Chondrocyte (in vitro differentiated cells): ENCODE results near the gene CYP21A2. TPM values are rescaled to one million over a fixed set of nuclear protein-coding genes. Genes with fewer than 3 reads are reported as not detected.
"Not testable (repeated sequence)": the region's sequence is repeated elsewhere in the genome, so short reads cannot be mapped to it uniquely, and the experiment has no call there.

ENCODE experiments used
- DNase-seq: peaks from one replicate; pipeline ENCODE4 v3.0.0; 2021; ENCODE audit warnings: mixed read lengths, low spot score
- H3K27ac Mint-ChIP-seq: one replicate; pipeline ENCODE4 v1.8.0; 2021; ENCODE audit warnings: mild to moderate bottlenecking, moderate library complexity, mixed read lengths; ENCODE audit not compliant: unreplicated experiment
- H3K27me3 Mint-ChIP-seq: 2 replicates; pipeline ENCODE4 v1.8.0; 2021; ENCODE audit warnings: low read depth, mixed read lengths
- H3K36me3 Mint-ChIP-seq: 2 replicates; pipeline ENCODE4 v1.8.0; 2021; ENCODE audit warnings: low read depth, mixed read lengths
- H3K4me1 Mint-ChIP-seq: 2 replicates; pipeline ENCODE4 v1.8.0; 2021; ENCODE audit warnings: low read depth, mild to moderate bottlenecking, mixed read lengths
- H3K4me3 Mint-ChIP-seq: one replicate; pipeline ENCODE4 v1.8.0; 2021; ENCODE audit warnings: mild to moderate bottlenecking, moderate library complexity, mixed read lengths; ENCODE audit not compliant: unreplicated experiment
- H3K9me3 Mint-ChIP-seq: 2 replicates; pipeline ENCODE4 v1.8.0; 2021; ENCODE audit warnings: low read depth, mixed read lengths
- long read RNA-seq: library from polyadenylated mRNA; stranded (forward); transcript quantifications from one replicate; pipeline ENCODE4 v2.0.0, GENCODE V29; 2021
- total RNA-seq: library from RNA; stranded (reverse); gene quantifications from 3 replicates; pipeline ENCODE4 v1.2.1, GENCODE V29; 2021

The CYP21A2 gene
- 0.30 to 0.68 TPM (median 0.41 TPM) in 3 replicates for total RNA-seq
- long read RNA-seq = 0 reads

DNA sequence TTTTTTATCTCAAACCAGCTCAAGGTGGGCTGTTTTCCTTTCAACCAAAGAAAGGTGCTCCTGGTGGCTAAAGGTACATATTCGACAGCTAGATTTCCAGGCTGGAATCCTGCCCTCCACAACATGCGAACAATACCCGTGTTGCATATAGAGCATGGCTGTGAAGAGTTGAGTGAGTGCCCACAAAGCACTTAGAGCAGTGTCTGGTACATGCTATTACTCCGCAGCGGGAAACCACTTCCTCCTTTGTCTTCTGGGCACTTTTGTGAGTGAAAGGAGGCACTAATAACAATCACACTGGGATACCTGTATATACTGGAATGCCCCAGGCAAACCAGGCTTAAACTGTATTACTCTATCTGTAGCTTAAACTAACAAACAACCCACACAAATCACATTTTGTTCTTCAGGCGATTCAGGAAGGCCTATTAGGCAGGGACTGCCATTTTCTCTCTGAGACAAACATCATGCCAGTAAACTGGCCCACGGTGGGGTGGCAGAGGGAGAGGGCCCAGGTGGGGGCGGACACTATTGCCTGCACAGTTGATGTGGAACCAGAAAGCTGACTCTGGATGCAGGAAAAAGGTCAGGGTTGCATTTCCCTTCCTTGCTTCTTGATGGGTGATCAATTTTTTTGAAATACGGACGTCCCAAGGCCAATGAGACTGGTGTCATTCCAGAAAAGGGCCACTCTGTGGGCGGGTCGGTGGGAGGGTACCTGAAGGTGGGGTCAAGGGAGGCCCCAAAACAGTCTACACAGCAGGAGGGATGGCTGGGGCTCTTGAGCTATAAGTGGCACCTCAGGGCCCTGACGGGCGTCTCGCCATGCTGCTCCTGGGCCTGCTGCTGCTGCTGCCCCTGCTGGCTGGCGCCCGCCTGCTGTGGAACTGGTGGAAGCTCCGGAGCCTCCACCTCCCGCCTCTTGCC lies at the start of gene CYP21A2:
TSS of gene CYP21A2 (plus strand) at position 818 of the 927 bp plus-strand sequence. CDS start at position 826, 8 bp downstream.
- not testable (repeated sequence) for H3K27me3 Mint-ChIP-seq, H3K9me3 Mint-ChIP-seq, H3K4me3 Mint-ChIP-seq, H3K27ac Mint-ChIP-seq, H3K4me1 Mint-ChIP-seq, DNase-seq, H3K36me3 Mint-ChIP-seq

DNA sequence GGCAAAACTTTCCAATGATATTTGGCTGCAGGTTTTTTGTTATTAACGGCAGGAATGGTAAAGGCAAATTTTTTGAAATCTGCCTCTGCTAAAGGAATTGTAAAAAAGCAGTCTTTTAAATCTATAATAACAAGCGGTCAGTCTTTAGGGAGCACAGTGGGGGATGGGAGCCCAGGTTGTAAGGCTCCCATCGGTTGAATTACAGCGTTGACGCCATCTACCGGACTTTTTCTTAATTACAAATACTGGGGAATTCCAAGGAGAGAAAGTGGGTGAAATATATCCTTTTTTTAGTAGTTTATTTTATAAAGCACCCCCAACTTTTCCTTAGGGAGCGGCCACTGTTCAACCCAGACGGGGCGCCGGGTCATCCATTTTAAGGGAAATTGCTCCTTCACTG lies 48.9 kb upstream of the CYP21A2 start:
- not testable (repeated sequence) for H3K27ac Mint-ChIP-seq, H3K27me3 Mint-ChIP-seq, H3K4me3 Mint-ChIP-seq, H3K4me1 Mint-ChIP-seq, DNase-seq, H3K36me3 Mint-ChIP-seq, H3K9me3 Mint-ChIP-seq

GRCh38 chr6:31994421-31994820 lies 43.8 kb upstream of the CYP21A2 start:
- not testable (repeated sequence) for DNase-seq, H3K9me3 Mint-ChIP-seq, H3K27ac Mint-ChIP-seq, H3K27me3 Mint-ChIP-seq, H3K4me1 Mint-ChIP-seq, H3K36me3 Mint-ChIP-seq, H3K4me3 Mint-ChIP-seq

DNA sequence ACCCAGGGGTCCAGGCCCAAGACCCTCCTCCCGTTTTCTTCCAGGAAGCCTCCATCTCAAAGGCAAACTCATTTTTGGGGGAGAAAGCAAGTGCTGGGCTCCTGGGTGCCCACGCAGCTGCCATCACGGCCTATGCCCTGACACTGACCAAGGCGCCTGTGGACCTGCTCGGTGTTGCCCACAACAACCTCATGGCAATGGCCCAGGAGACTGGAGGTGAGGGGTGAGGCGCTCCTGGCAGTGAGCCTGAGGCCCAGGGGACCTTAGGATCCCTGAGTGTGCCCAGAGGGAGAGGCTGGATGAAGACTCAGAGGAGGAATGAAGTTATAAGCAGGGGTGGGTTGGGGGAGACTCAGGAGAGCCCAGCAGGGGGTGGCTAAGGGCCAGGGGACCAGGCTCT lies 41.8 kb upstream of the CYP21A2 start:
- H3K36me3 Mint-ChIP-seq, H3K27me3 Mint-ChIP-seq, H3K27ac Mint-ChIP-seq, H3K9me3 Mint-ChIP-seq, H3K4me1 Mint-ChIP-seq, DNase-seq, H3K4me3 Mint-ChIP-seq: not testable (repeated sequence)

DNA sequence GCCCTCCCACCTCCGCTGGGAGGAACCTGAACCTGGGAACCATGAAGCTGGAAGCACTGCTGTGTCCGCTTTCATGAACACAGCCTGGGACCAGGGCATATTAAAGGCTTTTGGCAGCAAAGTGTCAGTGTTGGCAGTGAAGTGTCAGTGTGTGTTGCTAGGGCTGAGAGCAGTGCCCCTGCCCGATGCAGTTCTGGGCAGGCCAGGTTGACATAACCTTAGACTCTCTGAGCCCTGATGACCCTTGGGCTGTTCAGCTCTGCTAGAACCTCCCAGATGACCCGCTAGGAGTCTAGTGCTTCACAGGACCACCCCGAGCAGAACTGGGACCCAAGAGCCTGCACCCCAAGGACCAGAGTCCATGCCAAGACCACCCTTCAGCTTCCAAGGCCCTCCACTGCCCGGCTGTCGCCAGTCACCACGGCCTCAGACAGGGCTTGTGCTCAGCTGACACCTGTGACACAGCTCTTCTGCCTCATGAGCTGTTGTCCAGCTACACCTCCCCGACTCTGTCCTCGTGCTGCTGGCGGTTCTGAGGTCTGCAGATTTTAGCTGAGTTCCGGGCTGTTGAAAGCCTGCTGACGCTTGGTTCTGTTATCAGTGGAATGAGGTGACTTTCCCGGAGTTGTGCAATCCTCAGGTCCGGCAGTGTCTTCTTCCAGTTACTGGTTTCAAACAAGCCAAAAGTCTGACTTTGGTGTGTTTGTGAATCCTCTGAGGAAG lies 35.5 kb upstream of the CYP21A2 start:
- H3K9me3 Mint-ChIP-seq, DNase-seq: not testable (repeated sequence)

GRCh38 chr6:32003301-32003700 lies 34.9 kb upstream of the CYP21A2 start:
- not testable (repeated sequence) for H3K27ac Mint-ChIP-seq, H3K9me3 Mint-ChIP-seq, H3K4me3 Mint-ChIP-seq, H3K4me1 Mint-ChIP-seq, DNase-seq, H3K27me3 Mint-ChIP-seq, H3K36me3 Mint-ChIP-seq

More for the DNA sequence above, 35.5 kb upstream of the CYP21A2 start:
- H3K4me3 Mint-ChIP-seq, H3K36me3 Mint-ChIP-seq, H3K27me3 Mint-ChIP-seq, H3K4me1 Mint-ChIP-seq, H3K27ac Mint-ChIP-seq: not testable (repeated sequence)

- not testable (repeated sequence) for H3K27ac Mint-ChIP-seq, H3K27me3 Mint-ChIP-seq, H3K9me3 Mint-ChIP-seq
Observed at GRCh38 chr6:32004393-32004792, 33.8 kb upstream of the CYP21A2 start.

GRCh38 chr6:32004864-32005537 lies 33.2 kb upstream of the CYP21A2 start:
- H3K4me3 Mint-ChIP-seq, H3K27ac Mint-ChIP-seq, DNase-seq, H3K36me3 Mint-ChIP-seq, H3K4me1 Mint-ChIP-seq, H3K27me3 Mint-ChIP-seq, H3K9me3 Mint-ChIP-seq: not testable (repeated sequence)

More at GRCh38 chr6:32004393-32004792, 33.8 kb upstream of the CYP21A2 start:
- H3K4me3 Mint-ChIP-seq, H3K36me3 Mint-ChIP-seq, H3K4me1 Mint-ChIP-seq, DNase-seq: not testable (repeated sequence)

DNA sequence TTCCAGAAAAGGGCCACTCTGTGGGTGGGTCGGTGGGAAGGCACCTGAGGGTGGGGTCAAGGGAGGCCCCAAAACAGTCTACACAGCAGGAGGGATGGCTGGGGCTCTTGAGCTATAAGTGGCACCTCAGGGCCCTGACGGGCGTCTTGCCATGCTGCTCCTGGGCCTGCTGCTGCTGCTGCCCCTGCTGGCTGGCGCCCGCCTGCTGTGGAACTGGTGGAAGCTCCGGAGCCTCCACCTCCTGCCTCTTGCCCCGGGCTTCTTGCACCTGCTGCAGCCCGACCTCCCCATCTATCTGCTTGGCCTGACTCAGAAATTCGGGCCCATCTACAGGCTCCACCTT lies 32.7 kb upstream of the CYP21A2 start:
- H3K4me3 Mint-ChIP-seq, H3K4me1 Mint-ChIP-seq, H3K27ac Mint-ChIP-seq, H3K27me3 Mint-ChIP-seq, H3K36me3 Mint-ChIP-seq, H3K9me3 Mint-ChIP-seq: not testable (repeated sequence)
- peak; percentile 55 for DNase-seq

DNA sequence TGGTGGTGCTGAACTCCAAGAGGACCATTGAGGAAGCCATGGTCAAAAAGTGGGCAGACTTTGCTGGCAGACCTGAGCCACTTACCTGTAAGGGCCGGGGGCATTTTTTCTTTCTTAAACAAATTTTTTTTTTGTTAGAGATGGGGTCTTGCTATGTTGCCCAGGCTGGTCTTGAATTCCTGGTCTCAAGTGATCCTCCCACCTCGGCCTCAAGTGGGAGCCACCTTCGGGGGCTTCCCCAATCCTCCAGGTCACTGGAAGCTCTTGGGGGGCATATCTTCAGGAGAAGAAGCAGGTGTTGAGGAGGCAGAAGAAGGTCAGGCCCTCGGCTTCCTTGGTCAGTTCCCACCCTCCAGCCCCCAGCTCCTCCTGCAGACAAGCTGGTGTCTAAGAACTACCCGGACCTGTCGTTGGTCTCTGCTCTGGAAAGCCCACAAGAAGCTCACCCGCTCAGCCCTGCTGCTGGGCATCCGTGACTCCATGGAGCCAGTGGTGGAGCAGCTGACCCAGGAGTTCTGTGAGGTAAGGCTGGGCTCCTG lies 32.2 kb upstream of the CYP21A2 start:
- H3K4me3 Mint-ChIP-seq, H3K4me1 Mint-ChIP-seq, H3K27ac Mint-ChIP-seq, H3K9me3 Mint-ChIP-seq, H3K27me3 Mint-ChIP-seq, H3K36me3 Mint-ChIP-seq: not testable (repeated sequence)
- DNase-seq = peak; percentile 53

DNA sequence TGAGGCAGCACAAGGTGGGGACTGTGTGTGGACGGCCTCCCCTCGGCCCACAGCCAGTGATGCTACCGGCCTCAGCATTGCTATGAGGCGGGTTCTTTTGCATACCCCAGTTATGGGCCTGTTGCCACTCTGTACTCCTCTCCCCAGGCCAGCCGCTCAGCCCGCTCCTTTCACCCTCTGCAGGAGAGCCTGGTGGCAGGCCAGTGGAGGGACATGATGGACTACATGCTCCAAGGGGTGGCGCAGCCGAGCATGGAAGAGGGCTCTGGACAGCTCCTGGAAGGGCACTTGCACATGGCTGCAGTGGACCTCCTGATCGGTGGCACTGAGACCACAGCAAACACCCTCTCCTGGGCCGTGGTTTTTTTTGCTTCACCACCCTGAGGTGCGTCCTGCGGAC lies 31.1 kb upstream of the CYP21A2 start:
- DNase-seq = peak; percentile 46
- not testable (repeated sequence) for H3K4me1 Mint-ChIP-seq, H3K27ac Mint-ChIP-seq, H3K9me3 Mint-ChIP-seq, H3K36me3 Mint-ChIP-seq, H3K4me3 Mint-ChIP-seq, H3K27me3 Mint-ChIP-seq

GRCh38 chr6:32008037-32008436 lies 30.2 kb upstream of the CYP21A2 start:
- H3K27ac Mint-ChIP-seq, H3K4me1 Mint-ChIP-seq, H3K4me3 Mint-ChIP-seq, H3K36me3 Mint-ChIP-seq, H3K9me3 Mint-ChIP-seq, H3K27me3 Mint-ChIP-seq, DNase-seq: not testable (repeated sequence)
